ENCODE data around the gene GMCL2.

The GMCL2 gene

DNA sequence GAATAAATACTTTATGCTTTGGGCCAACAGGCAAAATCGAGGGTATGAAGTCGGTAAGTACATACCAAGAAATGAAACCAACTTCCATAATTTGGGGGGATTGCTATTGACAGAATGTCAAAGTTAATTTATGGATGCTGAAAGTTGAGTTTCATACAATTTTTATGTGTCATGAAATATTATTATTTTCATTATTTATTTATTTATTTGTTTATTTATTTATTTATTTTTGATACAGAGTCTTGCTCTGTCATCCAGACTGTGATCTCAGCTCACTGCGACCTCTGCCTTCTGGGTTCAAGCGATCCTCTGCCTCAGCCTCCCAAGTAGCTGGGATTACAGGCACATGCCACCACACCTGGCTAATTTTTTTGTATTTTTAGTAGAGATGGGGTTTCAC lies 4.5 kb upstream of the GMCL2 start:
- Histone ChIP-seq H3K9ac (ENCODE audit: low read depth, low read length) (no peak overlapping the region), H3K9me3 (ENCODE audit: control insufficient read depth, insufficient read depth, low read length) (peaks cover 3% of the 10 kb centered on the region), H3K4me3 (ENCODE audit: low read depth, low read length) (no peak overlapping the region), H3K36me3 (ENCODE audit: control insufficient read depth, insufficient read depth, low read length) (no peaks in the 10 kb centered on the region), H3K4me1 (ENCODE audit: control insufficient read depth, insufficient read depth, low read length) (peaks cover 3% of the 10 kb centered on the region), H3K27me3 (ENCODE audit: control insufficient read depth, insufficient read depth, low read length) (peaks cover under 1% of the 10 kb centered on the region)

DNA sequence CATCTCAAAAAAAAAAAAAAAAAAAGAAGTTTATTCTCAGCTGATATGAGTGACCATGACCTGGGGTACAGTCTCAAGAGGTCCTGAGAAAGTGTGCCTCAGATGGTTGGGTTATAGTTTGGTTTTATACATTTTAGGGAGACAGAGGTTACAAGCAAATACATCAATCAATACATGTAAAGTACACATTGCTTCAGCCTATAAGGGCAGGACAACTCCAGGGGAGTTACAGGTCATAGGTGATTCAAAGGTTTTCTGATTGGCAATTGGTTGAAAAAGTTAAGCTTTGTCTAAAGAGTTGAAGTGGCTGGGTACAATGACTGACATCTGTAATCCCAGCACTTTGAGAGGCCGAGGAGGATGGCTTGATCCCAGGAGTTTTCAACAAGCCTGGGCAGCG lies 2.3 kb upstream of the GMCL2 start:
- Histone ChIP-seq H3K27me3 (ENCODE audit: control insufficient read depth, insufficient read depth, low read length) (peaks cover 8% of the 10 kb centered on the region), H3K9ac (ENCODE audit: low read depth, low read length) (no peak overlapping the region), H3K4me3 (ENCODE audit: low read depth, low read length) (no peak overlapping the region), H3K4me1 (ENCODE audit: control insufficient read depth, insufficient read depth, low read length) (peaks cover 2% of the 10 kb centered on the region), H3K36me3 (ENCODE audit: control insufficient read depth, insufficient read depth, low read length) (no peaks in the 10 kb centered on the region), H3K9me3 (ENCODE audit: control insufficient read depth, insufficient read depth, low read length) (peaks cover 3% of the 10 kb centered on the region)

DNA sequence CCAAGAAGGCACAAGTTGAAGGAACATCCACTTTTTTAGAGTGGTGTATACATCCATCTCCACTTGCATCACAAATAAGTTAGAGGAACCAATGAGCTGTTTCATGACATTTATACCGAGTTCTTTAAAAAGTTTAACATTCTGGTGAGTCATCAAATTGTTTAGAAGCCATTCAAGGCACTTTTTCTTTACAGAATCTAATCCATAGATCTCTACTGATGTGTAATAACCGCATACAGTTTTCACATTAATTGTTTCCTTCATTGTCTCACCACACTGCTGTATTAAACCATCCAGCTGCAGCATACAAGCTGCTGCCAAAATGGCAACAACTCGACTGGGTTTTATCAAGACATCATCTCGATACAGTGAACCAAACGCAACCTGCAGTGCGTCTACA lies 744 bp downstream of the GMCL2 start:
- Histone ChIP-seq H3K27me3 (ENCODE audit: control insufficient read depth, insufficient read depth, low read length) (peaks cover 8% of the 10 kb centered on the region), H3K36me3 (ENCODE audit: control insufficient read depth, insufficient read depth, low read length) (no peaks in the 10 kb centered on the region), H3K9me3 (ENCODE audit: control insufficient read depth, insufficient read depth, low read length) (no peaks in the 10 kb centered on the region), H3K4me1 (ENCODE audit: control insufficient read depth, insufficient read depth, low read length) (no peaks in the 10 kb centered on the region), H3K9ac (ENCODE audit: low read depth, low read length) (no peak overlapping the region), H3K4me3 (ENCODE audit: low read depth, low read length) (no peak overlapping the region)

DNA sequence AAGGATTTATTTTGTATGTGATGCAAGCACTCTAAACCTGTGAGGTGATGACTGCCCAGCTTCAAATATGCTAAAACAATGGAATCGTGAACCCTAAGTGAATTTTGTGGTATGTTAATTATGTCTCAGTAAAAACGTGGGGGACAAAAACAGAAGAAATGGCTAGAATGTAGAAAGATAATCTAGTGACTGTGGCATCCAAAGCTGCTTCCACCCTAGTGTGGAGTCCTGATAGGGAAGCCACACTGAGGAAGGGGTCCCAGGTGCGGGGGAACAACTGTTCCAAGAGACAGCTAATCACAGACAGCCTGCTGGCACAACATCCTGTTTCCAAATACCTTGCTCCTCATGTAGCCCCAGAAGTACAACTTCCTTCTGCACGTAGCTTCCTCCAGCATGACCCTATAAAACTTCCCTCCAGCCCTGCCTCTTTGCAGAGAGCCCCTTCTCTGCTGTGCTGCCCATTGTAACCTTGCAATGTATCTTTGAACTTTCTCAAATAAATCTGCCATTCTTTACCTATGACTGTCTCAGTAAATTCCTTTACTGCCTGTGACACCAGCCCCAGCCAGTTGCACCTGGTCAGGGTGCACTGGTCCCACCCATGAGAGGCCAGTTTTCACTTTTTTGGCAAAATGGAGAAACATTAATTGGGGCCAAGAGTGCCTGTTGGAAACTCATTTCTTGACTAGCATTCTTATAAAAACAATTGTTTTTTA lies 4.9 kb downstream of the GMCL2 start:
- peaks cover 13% of the 10 kb centered on the region for H3K4me1 ChIP-seq (ENCODE audit: control insufficient read depth, insufficient read depth, low read length)
- H3K36me3 ChIP-seq (ENCODE audit: control insufficient read depth, insufficient read depth, low read length): no peaks in the 10 kb centered on the region
- peak overlapping the region; percentile 38 for H3K9ac ChIP-seq (ENCODE audit: low read depth, low read length)
- H3K4me3 ChIP-seq (ENCODE audit: low read depth, low read length): no peak overlapping the region
- no peaks in the 10 kb centered on the region for H3K9me3 ChIP-seq (ENCODE audit: control insufficient read depth, insufficient read depth, low read length)
- H3K27me3 ChIP-seq (ENCODE audit: control insufficient read depth, insufficient read depth, low read length): peaks cover 8% of the 10 kb centered on the region

DNA sequence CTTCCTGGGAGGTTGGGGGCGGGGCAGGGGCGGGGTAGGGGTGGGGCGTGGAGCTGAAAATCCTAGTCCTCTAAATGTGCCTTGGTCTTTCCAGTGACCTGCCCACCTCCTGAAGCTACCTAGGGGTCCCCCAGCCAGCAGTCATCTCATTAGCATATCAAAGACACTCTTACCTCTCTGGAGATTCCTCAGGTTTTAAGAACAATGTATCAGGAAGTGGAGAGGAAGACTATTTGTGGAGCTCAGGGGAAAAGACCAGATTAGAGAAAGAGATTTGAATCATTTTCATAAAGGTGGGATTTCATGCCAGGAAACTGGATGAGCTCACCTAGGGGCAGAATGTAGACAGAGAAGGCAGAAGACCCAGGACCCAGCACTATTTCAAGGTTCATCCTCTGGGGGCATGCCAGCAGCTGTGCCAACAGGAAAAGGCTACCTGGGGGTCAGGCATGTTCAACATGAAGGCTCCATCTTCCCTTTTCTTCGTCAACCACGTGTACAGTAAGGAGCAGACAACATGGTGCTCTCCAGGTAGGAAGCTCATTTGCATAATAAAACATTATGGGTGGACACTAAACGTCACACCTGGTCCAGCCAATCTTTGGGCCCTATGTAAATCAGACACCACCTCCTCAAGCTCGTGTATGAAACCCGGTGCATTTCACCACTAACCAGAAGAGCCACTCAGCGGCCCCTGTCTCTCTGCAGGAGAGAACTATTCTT lies 6.9 kb downstream of the GMCL2 start:
- Histone ChIP-seq H3K27me3 (ENCODE audit: control insufficient read depth, insufficient read depth, low read length) (no peaks in the 10 kb centered on the region), H3K4me3 (ENCODE audit: low read depth, low read length) (peak overlapping the region; percentile 59), H3K9me3 (ENCODE audit: control insufficient read depth, insufficient read depth, low read length) (no peaks in the 10 kb centered on the region), H3K4me1 (ENCODE audit: control insufficient read depth, insufficient read depth, low read length) (peaks cover 13% of the 10 kb centered on the region), H3K36me3 (ENCODE audit: control insufficient read depth, insufficient read depth, low read length) (no peaks in the 10 kb centered on the region), H3K9ac (ENCODE audit: low read depth, low read length) (peak overlapping the region; percentile 66)

DNA sequence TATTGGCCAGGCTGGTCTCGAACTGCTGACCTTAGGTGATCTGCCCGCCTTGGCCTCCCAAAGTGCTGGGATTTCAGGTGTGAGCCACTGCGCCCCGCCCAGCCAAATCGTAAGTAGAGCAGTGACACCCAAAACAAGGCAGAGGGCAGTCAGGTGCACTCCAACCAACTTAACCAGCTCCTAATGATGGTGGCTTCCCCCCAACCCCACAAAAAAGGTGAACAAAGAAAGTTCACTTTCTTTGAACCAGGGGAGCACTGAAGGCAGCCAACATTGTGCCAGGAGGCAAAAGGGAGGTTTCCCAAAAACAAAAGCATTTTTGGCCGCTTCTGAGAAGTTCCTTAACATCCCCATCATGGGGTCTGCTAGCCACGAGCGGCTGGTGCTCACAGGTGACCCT lies 9.6 kb downstream of the GMCL2 start:
- H3K27me3 ChIP-seq (ENCODE audit: control insufficient read depth, insufficient read depth, low read length): no peaks in the 10 kb centered on the region
- no peak overlapping the region for H3K9ac ChIP-seq (ENCODE audit: low read depth, low read length)
- peaks cover 13% of the 10 kb centered on the region for H3K4me1 ChIP-seq (ENCODE audit: control insufficient read depth, insufficient read depth, low read length)
- no peaks in the 10 kb centered on the region for H3K36me3 ChIP-seq (ENCODE audit: control insufficient read depth, insufficient read depth, low read length)
- no peak overlapping the region for H3K4me3 ChIP-seq (ENCODE audit: low read depth, low read length)
- no peaks in the 10 kb centered on the region for H3K9me3 ChIP-seq (ENCODE audit: control insufficient read depth, insufficient read depth, low read length)

DNA sequence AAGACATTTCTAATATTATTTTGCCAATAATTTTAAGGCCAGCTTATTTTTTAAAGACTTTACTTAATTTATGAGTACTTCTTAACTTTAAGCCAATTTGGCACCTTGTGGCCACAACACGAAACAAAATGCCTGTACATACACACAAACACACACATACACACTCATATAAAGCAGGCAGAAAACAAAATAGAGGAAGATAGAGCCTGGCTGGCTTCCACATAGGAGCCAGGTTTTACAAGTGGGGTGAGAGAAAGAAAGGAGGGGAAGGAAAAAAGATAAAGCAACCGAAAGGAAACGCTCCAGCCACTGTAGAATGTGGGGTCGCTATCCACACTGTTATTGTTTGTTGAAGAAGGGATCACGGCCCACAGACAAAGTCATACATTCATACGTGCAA lies 10.4 kb downstream of the GMCL2 start:
- Histone ChIP-seq H3K4me1 (ENCODE audit: control insufficient read depth, insufficient read depth, low read length) (peaks cover 13% of the 10 kb centered on the region), H3K4me3 (ENCODE audit: low read depth, low read length) (no peak overlapping the region), H3K9me3 (ENCODE audit: control insufficient read depth, insufficient read depth, low read length) (no peaks in the 10 kb centered on the region)

DNA sequence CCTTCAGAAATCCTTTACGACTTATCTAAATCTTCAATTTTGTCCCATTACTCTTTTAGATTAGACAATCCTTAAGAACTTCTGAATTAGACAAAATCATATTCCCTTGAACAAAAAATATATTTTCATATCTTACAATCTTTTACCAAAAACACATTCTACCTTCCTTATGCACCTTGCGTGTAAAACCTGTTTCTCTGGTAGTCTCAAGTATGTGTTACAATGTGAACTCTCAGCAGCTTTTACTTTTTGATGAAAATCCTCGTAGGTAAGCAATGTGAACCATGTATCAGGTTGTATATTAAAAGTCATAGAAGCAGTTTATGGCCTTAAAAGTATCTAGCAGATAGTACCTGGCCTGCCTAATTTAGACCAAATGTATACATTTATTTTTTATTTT lies 12.7 kb downstream of the GMCL2 start:
- Histone ChIP-seq H3K4me1 (ENCODE audit: control insufficient read depth, insufficient read depth, low read length) (peaks cover 6% of the 10 kb centered on the region), H3K36me3 (ENCODE audit: control insufficient read depth, insufficient read depth, low read length) (no peaks in the 10 kb centered on the region), H3K4me3 (ENCODE audit: low read depth, low read length) (no peak overlapping the region), H3K9ac (ENCODE audit: low read depth, low read length) (no peak overlapping the region), H3K27me3 (ENCODE audit: control insufficient read depth, insufficient read depth, low read length) (no peaks in the 10 kb centered on the region), H3K9me3 (ENCODE audit: control insufficient read depth, insufficient read depth, low read length) (no peaks in the 10 kb centered on the region)

More for the DNA sequence above, 10.4 kb downstream of the GMCL2 start:
- Histone ChIP-seq H3K9ac (ENCODE audit: low read depth, low read length) (no peak overlapping the region), H3K27me3 (ENCODE audit: control insufficient read depth, insufficient read depth, low read length) (no peaks in the 10 kb centered on the region), H3K36me3 (ENCODE audit: control insufficient read depth, insufficient read depth, low read length) (no peaks in the 10 kb centered on the region)

DNA sequence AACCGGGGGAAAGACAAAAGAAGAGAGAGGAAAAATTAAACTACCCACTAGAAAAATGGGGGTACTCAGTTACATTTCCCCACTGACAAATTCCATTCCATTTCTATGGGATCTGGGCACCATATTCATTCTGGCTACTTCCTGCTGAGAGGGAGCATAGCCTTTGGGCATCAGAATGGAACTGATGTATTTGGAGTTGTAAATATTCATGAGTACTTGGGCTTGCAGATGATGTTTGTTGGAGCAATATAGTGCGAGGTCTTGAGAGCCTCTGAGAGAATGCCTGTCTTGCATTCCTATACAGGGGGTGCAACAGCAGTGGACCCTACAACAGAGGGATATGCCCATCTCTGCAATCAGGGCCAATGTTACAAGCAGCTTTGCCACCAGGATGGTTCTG lies 16.7 kb downstream of the GMCL2 start:
- no peaks in the 10 kb centered on the region for H3K27me3 ChIP-seq (ENCODE audit: control insufficient read depth, insufficient read depth, low read length)
- H3K9me3 ChIP-seq (ENCODE audit: control insufficient read depth, insufficient read depth, low read length): no peaks in the 10 kb centered on the region
- H3K4me1 ChIP-seq (ENCODE audit: control insufficient read depth, insufficient read depth, low read length): no peaks in the 10 kb centered on the region
- H3K36me3 ChIP-seq (ENCODE audit: control insufficient read depth, insufficient read depth, low read length): no peaks in the 10 kb centered on the region
- no peak overlapping the region for H3K9ac ChIP-seq (ENCODE audit: low read depth, low read length)
- no peak overlapping the region for H3K4me3 ChIP-seq (ENCODE audit: low read depth, low read length)

DNA sequence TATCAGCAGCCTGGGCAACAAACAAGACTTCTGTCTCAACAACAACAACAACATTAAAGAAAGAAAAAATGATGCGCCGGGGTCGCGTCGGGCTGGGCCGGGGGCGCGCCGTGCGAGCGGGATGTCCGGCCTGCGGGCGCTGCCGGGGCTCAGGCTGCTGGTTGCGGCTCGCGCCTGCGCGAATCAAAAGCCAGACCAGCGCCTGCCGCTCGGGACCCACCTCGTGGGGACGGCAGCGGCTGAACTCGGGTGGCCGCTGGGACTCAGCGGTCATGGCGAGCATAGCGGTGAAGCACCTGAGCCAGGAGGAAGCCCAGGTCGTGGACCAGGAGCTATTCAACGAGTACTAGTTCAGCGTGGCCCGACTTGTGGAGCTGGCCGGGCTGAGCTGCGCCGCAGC lies 21.6 kb downstream of the GMCL2 start:
- H3K4me3 ChIP-seq (ENCODE audit: low read depth, low read length): no peak overlapping the region
- no peak overlapping the region for H3K9ac ChIP-seq (ENCODE audit: low read depth, low read length)
- H3K9me3 ChIP-seq (ENCODE audit: control insufficient read depth, insufficient read depth, low read length): no peaks in the 10 kb centered on the region
- peaks cover 4% of the 10 kb centered on the region for H3K4me1 ChIP-seq (ENCODE audit: control insufficient read depth, insufficient read depth, low read length)
- no peaks in the 10 kb centered on the region for H3K36me3 ChIP-seq (ENCODE audit: control insufficient read depth, insufficient read depth, low read length)
- peaks cover 2% of the 10 kb centered on the region for H3K27me3 ChIP-seq (ENCODE audit: control insufficient read depth, insufficient read depth, low read length)

DNA sequence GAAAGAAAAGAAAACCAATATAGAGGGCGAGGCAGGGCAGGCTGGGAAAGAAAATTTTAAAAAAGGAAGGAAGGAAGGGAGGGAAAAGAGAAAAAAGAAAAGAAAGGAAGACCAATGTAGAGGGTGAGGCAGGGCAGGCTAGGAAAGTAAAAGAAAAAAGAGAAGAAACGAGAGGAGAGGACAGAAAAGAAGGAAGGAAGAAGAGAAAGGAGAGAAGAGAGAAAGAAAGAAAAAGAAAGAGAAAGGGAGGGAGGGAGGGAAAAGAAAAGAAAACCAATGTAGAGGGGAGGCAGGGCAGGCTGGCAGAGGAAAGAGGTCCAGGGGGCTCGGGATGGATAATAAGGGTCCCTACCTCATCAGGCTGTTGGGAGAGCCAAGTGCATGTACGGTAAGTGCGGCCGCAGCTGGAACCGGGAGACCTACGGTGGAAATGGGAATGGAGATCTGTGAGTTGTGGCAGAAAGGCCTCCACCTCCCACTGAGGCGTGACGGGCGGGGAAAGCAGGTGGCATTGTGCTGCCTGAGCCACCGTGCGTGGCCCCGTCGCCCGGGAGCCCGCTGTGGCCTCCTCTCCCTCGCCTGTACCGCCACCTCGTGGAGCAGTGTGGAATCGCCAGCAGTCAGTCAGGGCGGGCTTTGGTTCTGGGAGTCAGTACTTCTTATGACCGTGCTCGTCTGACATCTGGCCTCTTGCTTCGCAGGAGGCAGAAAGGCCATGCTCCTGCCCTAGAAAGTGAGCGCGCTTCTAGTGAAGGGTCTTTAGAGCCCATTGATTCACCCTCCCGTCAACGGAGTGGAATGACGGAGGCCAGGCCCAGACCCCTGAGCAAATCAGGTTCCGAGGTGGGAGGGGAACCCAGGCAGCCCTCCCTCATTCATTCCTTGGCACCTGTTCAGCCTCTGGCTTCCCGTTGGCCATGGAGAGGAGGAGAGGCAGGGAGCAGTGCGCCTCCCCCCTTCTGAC lies 23.1 kb downstream of the GMCL2 start:
- H3K9me3 ChIP-seq (ENCODE audit: control insufficient read depth, insufficient read depth, low read length): no peaks in the 10 kb centered on the region
- no peak overlapping the region for H3K9ac ChIP-seq (ENCODE audit: low read depth, low read length)
- H3K4me3 ChIP-seq (ENCODE audit: low read depth, low read length): peak overlapping the region; percentile 56
- H3K27me3 ChIP-seq (ENCODE audit: control insufficient read depth, insufficient read depth, low read length): peaks cover 2% of the 10 kb centered on the region
- no peaks in the 10 kb centered on the region for H3K36me3 ChIP-seq (ENCODE audit: control insufficient read depth, insufficient read depth, low read length)
- peaks cover 4% of the 10 kb centered on the region for H3K4me1 ChIP-seq (ENCODE audit: control insufficient read depth, insufficient read depth, low read length)
